GM12878 (cell line): ENCODE data around the gene PERM1. TPM values are rescaled to one million over a fixed set of nuclear protein-coding genes. Genes with fewer than 3 reads are reported as not detected.

ENCODE experiments used
- ATAC-seq: fragments of 200-7000 bp; cut with Tn5 transposase; 3 replicates; pipeline ENCODE4 v1.9.1; 2020; ENCODE audit warnings: mild to moderate bottlenecking, moderate library complexity
- BruUV-seq: library from RNA; stranded (reverse); fragments of 400-500 nt; replicated peaks from 2 replicates; lab custom pipeline; 2021; lab: Mats Ljungman, UMichigan
- CTCF ChIA-PET: fragments of 300-600 bp; sonication (Branson Sonifier 250); formaldehyde crosslinking; extraction: SDS; loops from one replicate; lab custom pipeline; 2021; ENCODE audit warnings: inconsistent platforms; lab: Yijun Ruan, JAX
- POLR2A ChIA-PET: fragments of 350-600 bp; formaldehyde crosslinking; extraction: SDS; loops from one replicate; lab custom pipeline; 2021; ENCODE audit warnings: inconsistent platforms; lab: Charles Lee
- RAD21 ChIA-PET: fragments of 300-600 bp; sonication (Branson Sonifier 250); formaldehyde crosslinking; loops from one replicate; lab custom pipeline; 2023; ENCODE audit warnings: antibody characterized with exemption; ENCODE audit not compliant: unreplicated experiment; lab: Charles Lee
- SMC1A ChIA-PET: fragments of 300-600 bp; sonication (Branson Sonifier 250); formaldehyde crosslinking; loops from one replicate; lab custom pipeline; 2023; ENCODE audit not compliant: unreplicated experiment, uncharacterized antibody; lab: Charles Lee
- DNase-seq: peaks from one replicate; pipeline ENCODE4 v3.0.0-alpha.2; 2011; ENCODE audit warnings: low read depth, low spot score
- FAIRE-seq: peaks from 3 replicates; lab custom pipeline; 2011; peaks lifted over from hg19 to GRCh38; lab: Jason Lieb, UNC
- H2AFZ ChIP-seq: 2 replicates; pipeline ENCODE4 v1.6.0; 2011; ENCODE audit warnings: low read depth, low read length, control low read depth; ENCODE audit not compliant: control insufficient read depth
- H3K27ac ChIP-seq: 2 replicates; pipeline ENCODE4 v1.5.1; 2011; ENCODE audit warnings: control low read depth; ENCODE audit not compliant: control insufficient read depth, insufficient read depth
- H3K27me3 ChIP-seq, 2 experiments: replicated peaks in 1 of 2; 2 replicates each; pipeline versions ENCODE4 v1.6.0 to v1.6.1; 2011; ENCODE audit warnings: low read length in 1 of 2; ENCODE audit not compliant: control insufficient read depth in 2 of 2, insufficient read depth in 2 of 2
- H3K36me3 ChIP-seq, 2 experiments: 2 replicates each; pipeline ENCODE4 v1.5.1; 2011; ENCODE audit warnings: low read length in 1 of 2; ENCODE audit not compliant: control insufficient read depth in 2 of 2, insufficient read depth in 2 of 2
- H3K4me1 ChIP-seq: 2 replicates; pipeline ENCODE4 v1.6.1; 2011; ENCODE audit warnings: mild to moderate bottlenecking, low read length, moderate library complexity, mixed read lengths; ENCODE audit not compliant: control insufficient read depth, insufficient read depth
- H3K4me2 ChIP-seq: 2 replicates; pipeline ENCODE4 v1.6.0; 2011; ENCODE audit warnings: control low read depth; ENCODE audit not compliant: control insufficient read depth, insufficient read depth
- H3K4me3 ChIP-seq: fragments of 200-600 bp; sonication (generic); 2 replicates; pipeline ENCODE4 v1.5.1; 2016
- H3K79me2 ChIP-seq: 2 replicates; pipeline ENCODE4 v1.6.0; 2011; ENCODE audit warnings: low read length; ENCODE audit not compliant: control insufficient read depth, insufficient read depth
- H3K9ac ChIP-seq: 2 replicates; pipeline ENCODE4 v1.8.0; 2011; ENCODE audit warnings: low read length, control low read depth, mixed read lengths; ENCODE audit not compliant: control insufficient read depth, insufficient read depth
- H3K9me3 ChIP-seq: replicated peaks from 3 replicates; pipeline ENCODE4 v1.5.1; 2011; ENCODE audit warnings: mild to moderate bottlenecking, low read length; ENCODE audit not compliant: control insufficient read depth, insufficient read depth
- H4K20me1 ChIP-seq: 2 replicates; pipeline ENCODE4 v1.6.0; 2011; ENCODE audit not compliant: control insufficient read depth, insufficient read depth
- CBX5 ChIP-seq: sonication (generic); IDR thresholded peaks from 2 replicates; pipeline ENCODE4 v1.6.1; 2016; ENCODE audit warnings: low read depth, moderate library complexity, mild to moderate bottlenecking, inconsistent platforms
- CHD4 ChIP-seq: fragments of 200-600 bp; sonication (generic); IDR thresholded peaks from 2 replicates; pipeline ENCODE4 v1.6.1; 2016; ENCODE audit warnings: mild to moderate bottlenecking
- EP300 ChIP-seq, 2 experiments: fragments of 150-350 bp in 1 of 2; IDR thresholded peaks; 2 replicates each; pipeline ENCODE4 v1.6.1; 2011 to 2012; ENCODE audit warnings: low read depth in 2 of 2, low read length in 2 of 2, borderline replicate concordance in 1 of 2, improper control_type of control experiment in 1 of 2, inconsistent platforms in 1 of 2; ENCODE audit not compliant: control insufficient read depth in 1 of 2
- GATAD2B ChIP-seq: fragments of 450-650 bp; conservative IDR thresholded peaks from 2 replicates; pipeline ENCODE4 v1.6.1; 2017; ENCODE audit warnings: low read depth, mild to moderate bottlenecking, moderate library complexity
- KAT2A ChIP-seq: conservative IDR thresholded peaks from 2 replicates; pipeline ENCODE4 v1.6.1; 2011; ENCODE audit warnings: low read depth, low read length; ENCODE audit not compliant: control insufficient read depth
- NR2C1 ChIP-seq: fragments of 450-650 bp; IDR thresholded peaks from 2 replicates; pipeline ENCODE4 v1.6.1; 2017; ENCODE audit warnings: antibody characterized with exemption, mild to moderate bottlenecking, moderate library complexity
- PAX5 ChIP-seq: IDR thresholded peaks from 2 replicates; pipeline ENCODE4 v1.6.1; 2011; ENCODE audit warnings: low read depth, low read length, borderline replicate concordance
- SMAD1 ChIP-seq: fragments of 450-650 bp; IDR thresholded peaks from 2 replicates; pipeline ENCODE4 v1.6.1; 2018; ENCODE audit warnings: mild to moderate bottlenecking, low read depth; ENCODE audit not compliant: partially characterized antibody
- SP1 ChIP-seq: IDR thresholded peaks from one replicate; pipeline ENCODE4 v1.6.1; 2011; ENCODE audit warnings: low read depth, low read length
- SUPT20H ChIP-seq: IDR thresholded peaks from 2 replicates; pipeline ENCODE4 v1.6.1; 2011; ENCODE audit warnings: low read depth, mild to moderate bottlenecking, low read length, moderate library complexity, borderline replicate concordance; ENCODE audit not compliant: control insufficient read depth
- WGBS: methylation state at CpG from one replicate; pipeline ENCODE4 v1.1.6; 2016; ENCODE audit warnings: low lambda C conversion rate; ENCODE audit not compliant: insufficient replicate concordance, insufficient coverage; ENCODE audit errors: missing lambda C conversion rate; 5-methylcytosine and 5-hydroxymethylcytosine counted together
- in situ Hi-C: fragments of 300-500 bp; cut with MboI; formaldehyde crosslinking; loops from 9 replicates; pipeline ENCODE4 v1.14.3; 2018; ENCODE audit warnings: mixed read lengths
- intact Hi-C: fragments of 100-400 bp; cut with micrococcal nuclease; formaldehyde crosslinking; loops from one replicate; pipeline ENCODE4 v1.14.2; 2022; ENCODE audit not compliant: unreplicated experiment
- polyA plus RNA-seq, 11 experiments: library from polyadenylated mRNA; depleted of rRNA in 4 of 11; unstranded in 6 of 11; stranded (reverse) in 5 of 11; fragments of >200 nt; fragmentation: Nextera tagmentation in 4 of 11; fragmentation: Illumina TruSeq in 1 of 11; extraction: Ambion mirVana in 4 of 11; extraction: Trizol in 1 of 11; gene quantifications; 1 replicate in 1 of 11; 2 replicates in 10 of 11; pipeline versions ENCODE4 v1.2.1 to v1.2.3, GENCODE V29; 2011 to 2016; ENCODE audit warnings: inconsistent platforms in 2 of 11, missing spikeins in 2 of 11, low read depth in 1 of 11
- total RNA-seq, 4 experiments: library from RNA; depleted of rRNA in 3 of 4; stranded (reverse); fragments of >200 nt in 3 of 4; fragmentation: Illumina TruSeq in 1 of 4; extraction: Trizol in 1 of 4; gene quantifications; 2 replicates each; pipeline versions ENCODE4 v1.2.1 to v1.2.3, GENCODE V29; 2013 to 2021
- TF ChIP-seq, protein P1 (sequence below): fragments of 450-650 bp; formaldehyde crosslinking; IDR thresholded peaks from 2 replicates; pipeline ENCODE4 v1.4.0; 2022; ENCODE audit warnings: mild to moderate bottlenecking, moderate library complexity
- TF ChIP-seq, protein P2 (sequence below): fragments of 450-650 bp; conservative IDR thresholded peaks from 2 replicates; pipeline ENCODE4 v1.6.1; 2017; ENCODE audit warnings: mild to moderate bottlenecking, moderate library complexity
- TF ChIP-seq, protein P3 (sequence below): fragments of 450-650 bp; IDR thresholded peaks from 2 replicates; pipeline ENCODE4 v1.6.1; 2017; ENCODE audit warnings: mild to moderate bottlenecking, moderate library complexity

Gene PERM1
- total and polyA plus RNA-seq, 10 of the 15 experiments (the other 5 are each of a cell fraction or from before 2014, with no cell fraction given), result not detected

DNA sequence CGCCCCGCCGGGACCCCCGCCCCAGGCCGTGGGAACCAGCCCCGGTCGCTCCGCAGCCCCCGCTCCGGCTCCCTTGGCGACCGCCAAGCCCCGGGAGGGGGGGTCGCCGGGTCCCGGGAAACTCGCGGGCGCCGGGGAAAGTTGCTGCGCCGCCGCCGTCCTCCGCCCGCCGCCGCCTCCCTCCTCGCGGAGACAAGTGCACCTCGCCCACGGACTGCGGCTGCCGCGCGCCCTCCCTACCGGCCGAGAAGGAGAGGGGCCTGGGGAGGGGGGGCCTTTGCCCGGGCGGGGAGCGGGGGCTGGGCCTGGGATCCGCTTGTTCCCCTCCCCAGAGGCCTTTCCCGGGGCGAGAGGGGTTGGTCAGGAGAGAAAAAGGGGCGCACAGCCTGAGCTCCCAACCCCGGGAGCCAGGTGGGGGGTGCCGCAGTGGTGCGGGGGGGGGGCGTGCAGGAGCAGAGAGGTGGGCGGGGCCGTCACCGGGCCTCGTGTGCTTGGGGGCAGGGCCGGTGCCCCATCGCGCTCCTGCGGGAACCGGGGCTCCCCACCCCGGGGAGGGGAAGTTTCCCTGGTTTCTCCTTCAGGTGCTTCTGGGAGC is 38.6 kb upstream of the PERM1 start:
- CTCF ChIA-PET, result interaction anchor here (1.0 to 2.4 kb wide), 3 partner anchors 12 to 37 kb away, joined by 3 to 17 read pairs (median 9); no protein-coding TSS in a partner anchor
- Histone ChIP-seq H3K79me2 (peaks cover 2% of the 10 kb centered on the region), H3K27ac (no peak overlapping the region; the same call in 1 of the 2 replicates), H2AFZ (no peak overlapping the region), H3K4me1 (peaks cover 7% of the 10 kb centered on the region), H3K9me3 (no peaks in the 10 kb centered on the region), H3K9ac (peak overlapping the region; percentile 60; the same call in 1 of the 2 replicates), H4K20me1 (no peaks in the 10 kb centered on the region), H3K27me3 (no peaks in the 10 kb centered on the region), H3K4me2 (peak overlapping the region; percentile 77), H3K36me3 (no peaks in the 10 kb centered on the region), H3K4me3 (peak overlapping the region; percentile 70)
- under 1% methylated on average over 19 of the region's 59 CpGs for WGBS
- no TSS peak for BruUV-seq
- FAIRE-seq, result no peak
- POLR2A ChIA-PET, result interaction anchor here (1.2 kb wide), 1 partner anchor 16 kb away, joined by 3 read pairs; no protein-coding TSS in a partner anchor
- SMC1A ChIA-PET, result no interaction called here
- intact Hi-C loops (no loop called here), in situ Hi-C loops (loop anchor here (5.0 kb wide), 1 partner anchor 42 kb away; no protein-coding TSS in a partner anchor)
- RAD21 ChIA-PET, result interaction anchor here (0.9 to 1.5 kb wide), 4 partner anchors 11 to 44 kb away, joined by 3 to 10 read pairs (median 5); no protein-coding TSS in a partner anchor
- DNase-seq, result no peak
- ATAC-seq, result peak; percentile 45
- TF ChIP-seq, protein P1, sequence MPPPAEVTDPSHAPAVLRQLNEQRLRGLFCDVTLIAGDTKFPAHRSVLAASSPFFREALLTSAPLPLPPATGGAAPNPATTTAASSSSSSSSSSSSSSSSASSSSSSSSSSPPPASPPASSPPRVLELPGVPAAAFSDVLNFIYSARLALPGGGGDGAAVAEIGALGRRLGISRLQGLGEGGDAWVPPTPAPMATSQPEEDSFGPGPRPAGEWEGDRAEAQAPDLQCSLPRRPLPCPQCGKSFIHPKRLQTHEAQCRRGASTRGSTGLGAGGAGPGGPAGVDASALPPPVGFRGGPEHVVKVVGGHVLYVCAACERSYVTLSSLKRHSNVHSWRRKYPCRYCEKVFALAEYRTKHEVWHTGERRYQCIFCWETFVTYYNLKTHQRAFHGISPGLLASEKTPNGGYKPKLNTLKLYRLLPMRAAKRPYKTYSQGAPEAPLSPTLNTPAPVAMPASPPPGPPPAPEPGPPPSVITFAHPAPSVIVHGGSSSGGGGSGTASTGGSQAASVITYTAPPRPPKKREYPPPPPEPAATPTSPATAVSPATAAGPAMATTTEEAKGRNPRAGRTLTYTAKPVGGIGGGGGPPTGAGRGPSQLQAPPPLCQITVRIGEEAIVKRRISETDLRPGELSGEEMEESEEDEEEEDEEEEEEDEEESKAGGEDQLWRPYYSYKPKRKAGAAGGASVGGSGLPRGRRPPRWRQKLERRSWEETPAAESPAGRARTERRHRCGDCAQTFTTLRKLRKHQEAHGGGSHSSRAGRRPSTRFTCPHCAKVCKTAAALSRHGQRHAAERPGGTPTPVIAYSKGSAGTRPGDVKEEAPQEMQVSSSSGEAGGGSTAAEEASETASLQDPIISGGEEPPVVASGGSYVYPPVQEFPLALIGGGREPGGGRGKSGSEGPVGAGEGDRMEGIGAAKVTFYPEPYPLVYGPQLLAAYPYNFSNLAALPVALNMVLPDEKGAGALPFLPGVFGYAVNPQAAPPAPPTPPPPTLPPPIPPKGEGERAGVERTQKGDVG (CRISPR knock-in tag), result no peak
- TF ChIP-seq CBX5 (no peak), SUPT20H (no peak), PAX5 (no peak), KAT2A (no peak), NR2C1 (no peak), SMAD1 (no peak), CHD4 (no peak), GATAD2B (no peak), EP300 (IDR thresholded peaks at IDR 0.05; ENCODE audit: borderline replicate concordance in 1 of 2, control insufficient read depth in 1 of 2, low read depth in 2 of 2, low read length in 2 of 2) (no peak), SP1 (no peak)
- TF ChIP-seq, protein P2, sequence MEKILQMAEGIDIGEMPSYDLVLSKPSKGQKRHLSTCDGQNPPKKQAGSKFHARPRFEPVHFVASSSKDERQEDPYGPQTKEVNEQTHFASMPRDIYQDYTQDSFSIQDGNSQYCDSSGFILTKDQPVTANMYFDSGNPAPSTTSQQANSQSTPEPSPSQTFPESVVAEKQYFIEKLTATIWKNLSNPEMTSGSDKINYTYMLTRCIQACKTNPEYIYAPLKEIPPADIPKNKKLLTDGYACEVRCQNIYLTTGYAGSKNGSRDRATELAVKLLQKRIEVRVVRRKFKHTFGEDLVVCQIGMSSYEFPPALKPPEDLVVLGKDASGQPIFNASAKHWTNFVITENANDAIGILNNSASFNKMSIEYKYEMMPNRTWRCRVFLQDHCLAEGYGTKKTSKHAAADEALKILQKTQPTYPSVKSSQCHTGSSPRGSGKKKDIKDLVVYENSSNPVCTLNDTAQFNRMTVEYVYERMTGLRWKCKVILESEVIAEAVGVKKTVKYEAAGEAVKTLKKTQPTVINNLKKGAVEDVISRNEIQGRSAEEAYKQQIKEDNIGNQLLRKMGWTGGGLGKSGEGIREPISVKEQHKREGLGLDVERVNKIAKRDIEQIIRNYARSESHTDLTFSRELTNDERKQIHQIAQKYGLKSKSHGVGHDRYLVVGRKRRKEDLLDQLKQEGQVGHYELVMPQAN, result no peak; the same call in 1 of the 2 replicates
- TF ChIP-seq, protein P3, sequence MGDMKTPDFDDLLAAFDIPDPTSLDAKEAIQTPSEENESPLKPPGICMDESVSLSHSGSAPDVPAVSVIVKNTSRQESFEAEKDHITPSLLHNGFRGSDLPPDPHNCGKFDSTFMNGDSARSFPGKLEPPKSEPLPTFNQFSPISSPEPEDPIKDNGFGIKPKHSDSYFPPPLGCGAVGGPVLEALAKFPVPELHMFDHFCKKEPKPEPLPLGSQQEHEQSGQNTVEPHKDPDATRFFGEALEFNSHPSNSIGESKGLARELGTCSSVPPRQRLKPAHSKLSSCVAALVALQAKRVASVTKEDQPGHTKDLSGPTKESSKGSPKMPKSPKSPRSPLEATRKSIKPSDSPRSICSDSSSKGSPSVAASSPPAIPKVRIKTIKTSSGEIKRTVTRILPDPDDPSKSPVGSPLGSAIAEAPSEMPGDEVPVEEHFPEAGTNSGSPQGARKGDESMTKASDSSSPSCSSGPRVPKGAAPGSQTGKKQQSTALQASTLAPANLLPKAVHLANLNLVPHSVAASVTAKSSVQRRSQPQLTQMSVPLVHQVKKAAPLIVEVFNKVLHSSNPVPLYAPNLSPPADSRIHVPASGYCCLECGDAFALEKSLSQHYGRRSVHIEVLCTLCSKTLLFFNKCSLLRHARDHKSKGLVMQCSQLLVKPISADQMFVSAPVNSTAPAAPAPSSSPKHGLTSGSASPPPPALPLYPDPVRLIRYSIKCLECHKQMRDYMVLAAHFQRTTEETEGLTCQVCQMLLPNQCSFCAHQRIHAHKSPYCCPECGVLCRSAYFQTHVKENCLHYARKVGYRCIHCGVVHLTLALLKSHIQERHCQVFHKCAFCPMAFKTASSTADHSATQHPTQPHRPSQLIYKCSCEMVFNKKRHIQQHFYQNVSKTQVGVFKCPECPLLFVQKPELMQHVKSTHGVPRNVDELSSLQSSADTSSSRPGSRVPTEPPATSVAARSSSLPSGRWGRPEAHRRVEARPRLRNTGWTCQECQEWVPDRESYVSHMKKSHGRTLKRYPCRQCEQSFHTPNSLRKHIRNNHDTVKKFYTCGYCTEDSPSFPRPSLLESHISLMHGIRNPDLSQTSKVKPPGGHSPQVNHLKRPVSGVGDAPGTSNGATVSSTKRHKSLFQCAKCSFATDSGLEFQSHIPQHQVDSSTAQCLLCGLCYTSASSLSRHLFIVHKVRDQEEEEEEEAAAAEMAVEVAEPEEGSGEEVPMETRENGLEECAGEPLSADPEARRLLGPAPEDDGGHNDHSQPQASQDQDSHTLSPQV, result no peak
